Measurements from ENCODE around the gene GNAS.

GRCh38 chr20:58910473-58910872, 58.0 kb downstream of the GNAS start:
- no peak for TF ChIP-seq CTCF (IDR thresholded peaks at IDR 0.05)
- no peak for TF ChIP-seq POLR2A (IDR thresholded peaks at IDR 0.05)
